Keratinocyte (primary cell): ENCODE measurements around the gene EEPD1.

ENCODE experiments used
- CTCF ChIP-seq, 3 experiments: IDR thresholded peaks in 1 of 3; conservative IDR thresholded peaks in 1 of 3; optimal IDR thresholded peaks in 1 of 3; 2 replicates in 2 of 3; 3 replicates in 1 of 3; pipeline versions ENCODE3 to v1.5.1; 2011; ENCODE audit warnings: low read length in 3 of 3, mild to moderate bottlenecking in 3 of 3, moderate library complexity in 2 of 3, control low read depth in 1 of 3, inconsistent platforms in 1 of 3; ENCODE audit not compliant: insufficient read depth in 2 of 3; ENCODE audit errors: extremely low read depth in 1 of 3
- EZH2 ChIP-seq: IDR thresholded peaks from one replicate; pipeline ENCODE4 v1.6.1; 2012; ENCODE audit warnings: inconsistent platforms, mild to moderate bottlenecking, low read length, moderate library complexity

GRCh38 chr7:36157527-36158320 lies 4.7 kb downstream of the EEPD1 start:
- no peak for TF ChIP-seq CTCF (optimal IDR thresholded peaks at IDR 0.05 in 1 of 3, IDR thresholded peaks at IDR 0.05 in 1 of 3, conservative IDR thresholded peaks at IDR 0.05 in 1 of 3; ENCODE audit: extremely low read depth in 1 of 3, insufficient read depth in 2 of 3, low read length in 3 of 3)
- TF ChIP-seq EZH2: no peak
